Adrenal gland (tissue), 12 donors: ENCODE measurements around the gene PPTC7. TPM values are rescaled to one million over a fixed set of nuclear protein-coding genes. Genes with fewer than 3 reads are reported as not detected.
"Not testable (repeated sequence)": the region's sequence is repeated elsewhere in the genome, so short reads cannot be mapped to it uniquely, and the experiment has no call there.

ENCODE experiments used
- DNase-seq, 7 donors: peaks; one replicate each; pipeline ENCODE4 v3.0.0-alpha.2; 2019 to 2020
- H3K27ac ChIP-seq, 5 donors: fragments of 200-600 bp; sonication (generic) in 4 of 5; 1 replicate in 3 of 5; 2 replicates in 2 of 5; pipeline versions ENCODE4 v1.5.1 to v1.8.0; 2016 to 2020; ENCODE audit warnings: mild to moderate bottlenecking in 1 of 5
- H3K27me3 ChIP-seq: fragments of 200-600 bp; 2 replicates; pipeline ENCODE4 v1.8.0; 2021
- H3K36me3 ChIP-seq, 2 donors: fragments of 200-600 bp; replicated peaks in 1 of 2; 1 replicate in 1 of 2; 2 replicates in 1 of 2; pipeline versions ENCODE4 v1.5.1 to v1.8.0; 2018 to 2022
- H3K4me1 ChIP-seq, 2 donors: fragments of 200-600 bp; replicated peaks in 1 of 2; 1 replicate in 1 of 2; 2 replicates in 1 of 2; pipeline versions ENCODE4 v1.5.1 to v1.8.0; 2018 to 2021
- H3K4me3 ChIP-seq, 4 donors: fragments of 200-600 bp; sonication (generic) in 3 of 4; one replicate each; pipeline ENCODE4 v1.5.1; 2016 to 2018
- H3K9me3 ChIP-seq, 3 donors: fragments of 200-600 bp; sonication (generic) in 1 of 3; replicated peaks in 1 of 3; 1 replicate in 2 of 3; 2 replicates in 1 of 3; pipeline versions ENCODE4 v1.5.1 to v1.8.0; 2016 to 2021
- POLR2A ChIP-seq, 2 donors: fragments of 450-650 bp; IDR thresholded peaks; one replicate each; pipeline ENCODE4 v1.6.1; 2017; ENCODE audit warnings: antibody characterized with exemption in 2 of 2, mild to moderate bottlenecking in 2 of 2, moderate library complexity in 1 of 2
- WGBS, 4 donors: extraction: QIAGEN DNeasy Blood & Tissue Kit in 2 of 4; methylation state at CpG; one replicate each; pipeline versions ENCODE4 v1.1.5 to v1.1.7; 2013 to 2017; 5-methylcytosine and 5-hydroxymethylcytosine counted together
- intact Hi-C, 2 donors: fragments of 100-400 bp; cut with DNase I; formaldehyde crosslinking; loops; one replicate each; pipeline versions ENCODE4 v1.14.1 to v1.15.0; 2022 to 2023
- polyA plus RNA-seq, 3 donors: library from polyadenylated mRNA; stranded (reverse); fragments of 200-250 nt in 2 of 3; fragments of 350-450 nt in 1 of 3; fragmentation: Illumina TruSeq in 1 of 3; extraction: RNeasy Lipid Tissue Mini Kit (QIAGEN cat#74804) in 1 of 3; gene quantifications; one replicate each; pipeline ENCODE4 v1.2.3, GENCODE V29; 2013 to 2014
- total RNA-seq, 9 donors: library from RNA; depleted of rRNA in 4 of 9; stranded (reverse); fragments of >200 nt in 4 of 9; fragments of 120-200 nt in 1 of 9; fragmentation: NEBNext Ultra II Directional in 1 of 9; extraction: Animal tissue kit (Norgen Biotek cat#: 25700) in 1 of 9; gene quantifications; one replicate each; pipeline versions ENCODE4 v1.1.0 to v1.2.4, GENCODE V29; 2013 to 2023
- TF ChIP-seq, protein P1 (sequence below), 6 experiments: fragments of 450-650 bp in 4 of 6; fragments of 200-600 bp in 2 of 6; sonication (generic) in 1 of 6; IDR thresholded peaks; 1 replicate in 5 of 6; 2 replicates in 1 of 6; pipeline versions ENCODE4 v1.5.1 to v1.8.0; 2016 to 2021; ENCODE audit warnings: antibody characterized with exemption in 6 of 6, mild to moderate bottlenecking in 2 of 6, moderate library complexity in 1 of 6
- donor health status: healthy with polysubstance abuse.
- donor health status: Bipolar disorder and iron deficiency.
- donor health status: DM: yes; HTN: yes; CAD: no.
- donor health status: DM: no; HTN: no; CAD: no.
- donor health status: DM: no; HTN: no; CAD: no.
- donor health status: DM: yes; HTN: yes; CAD: no.

Gene PPTC7
- total and polyA plus RNA-seq, 12 donors = 7.1 to 43.4 (median 20.1) TPM

DNA sequence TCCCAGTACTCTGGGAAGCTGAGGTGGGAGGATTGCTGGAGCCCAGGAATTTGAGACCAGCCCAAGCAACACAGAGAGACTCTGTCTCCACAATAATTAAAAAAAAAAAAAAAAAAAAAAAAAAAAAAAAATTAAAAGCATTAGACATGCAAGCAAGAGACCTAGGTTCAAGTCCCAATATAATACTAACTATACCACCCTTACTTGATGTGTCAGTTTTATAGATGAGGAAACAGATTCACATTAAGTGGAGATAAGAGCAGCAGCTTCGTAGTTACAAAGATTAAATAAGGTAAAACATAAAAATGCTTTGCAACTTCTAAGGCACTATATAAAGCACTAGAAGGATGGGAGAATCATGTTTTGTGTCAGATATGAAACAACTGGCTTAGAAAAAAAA, 9.1 kb downstream of the PPTC7 start:
- no peak for DNase-seq
- WGBS, 4 donors = 27 to 44% (median 36%) methylated on average over 1 of the region's 1 CpG
- H3K27ac ChIP-seq = peak overlapping the region in 2 of 5 donors; percentile 52 to 61
- H3K36me3 ChIP-seq = no peaks in the 10 kb centered on the region
- intact Hi-C loops = no loop called here
- TF ChIP-seq POLR2A (IDR thresholded peaks at IDR 0.05) = no peak
- TF ChIP-seq, protein P1, sequence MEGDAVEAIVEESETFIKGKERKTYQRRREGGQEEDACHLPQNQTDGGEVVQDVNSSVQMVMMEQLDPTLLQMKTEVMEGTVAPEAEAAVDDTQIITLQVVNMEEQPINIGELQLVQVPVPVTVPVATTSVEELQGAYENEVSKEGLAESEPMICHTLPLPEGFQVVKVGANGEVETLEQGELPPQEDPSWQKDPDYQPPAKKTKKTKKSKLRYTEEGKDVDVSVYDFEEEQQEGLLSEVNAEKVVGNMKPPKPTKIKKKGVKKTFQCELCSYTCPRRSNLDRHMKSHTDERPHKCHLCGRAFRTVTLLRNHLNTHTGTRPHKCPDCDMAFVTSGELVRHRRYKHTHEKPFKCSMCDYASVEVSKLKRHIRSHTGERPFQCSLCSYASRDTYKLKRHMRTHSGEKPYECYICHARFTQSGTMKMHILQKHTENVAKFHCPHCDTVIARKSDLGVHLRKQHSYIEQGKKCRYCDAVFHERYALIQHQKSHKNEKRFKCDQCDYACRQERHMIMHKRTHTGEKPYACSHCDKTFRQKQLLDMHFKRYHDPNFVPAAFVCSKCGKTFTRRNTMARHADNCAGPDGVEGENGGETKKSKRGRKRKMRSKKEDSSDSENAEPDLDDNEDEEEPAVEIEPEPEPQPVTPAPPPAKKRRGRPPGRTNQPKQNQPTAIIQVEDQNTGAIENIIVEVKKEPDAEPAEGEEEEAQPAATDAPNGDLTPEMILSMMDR (IDR thresholded peaks at IDR 0.05) = no peak
- peaks cover 0 to 3% (median 0%) of the 10 kb centered on the region in 3 donors for H3K9me3 ChIP-seq
- H3K27me3 ChIP-seq = no peaks in the 10 kb centered on the region
- H3K4me3 ChIP-seq = no peak overlapping the region
- peaks cover 37 to 55% of the 10 kb centered on the region in 2 donors for H3K4me1 ChIP-seq

DNA sequence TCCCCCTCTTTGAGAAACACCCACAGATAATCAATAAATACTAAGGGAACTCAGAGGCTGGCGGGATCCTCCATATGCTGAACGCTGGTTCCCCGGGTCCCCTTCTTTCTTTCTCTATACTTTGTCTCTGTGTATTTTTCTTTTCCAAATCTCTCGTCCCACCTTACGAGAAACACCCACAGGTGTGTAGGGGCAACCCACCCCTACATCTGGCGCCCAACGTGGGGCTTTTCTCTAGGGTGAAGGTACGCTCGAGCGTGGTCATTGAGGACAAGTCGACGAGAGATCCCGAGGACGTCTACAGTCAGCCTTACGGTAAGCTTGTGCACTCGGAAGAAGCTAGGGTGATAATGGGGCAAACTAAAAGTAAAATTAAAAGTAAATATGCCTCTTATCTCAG, 12.3 kb downstream of the PPTC7 start:
- H3K27ac ChIP-seq, H3K9me3 ChIP-seq, intact Hi-C loops, H3K27me3 ChIP-seq, DNase-seq, H3K36me3 ChIP-seq, H3K4me3 ChIP-seq: not testable (repeated sequence)
- peaks cover 25 to 40% of the 10 kb centered on the region in 2 donors for H3K4me1 ChIP-seq
- 96 to 99% (median 97%) methylated on average over 15 to 16 of the region's 16 CpGs for WGBS, 4 donors

DNA sequence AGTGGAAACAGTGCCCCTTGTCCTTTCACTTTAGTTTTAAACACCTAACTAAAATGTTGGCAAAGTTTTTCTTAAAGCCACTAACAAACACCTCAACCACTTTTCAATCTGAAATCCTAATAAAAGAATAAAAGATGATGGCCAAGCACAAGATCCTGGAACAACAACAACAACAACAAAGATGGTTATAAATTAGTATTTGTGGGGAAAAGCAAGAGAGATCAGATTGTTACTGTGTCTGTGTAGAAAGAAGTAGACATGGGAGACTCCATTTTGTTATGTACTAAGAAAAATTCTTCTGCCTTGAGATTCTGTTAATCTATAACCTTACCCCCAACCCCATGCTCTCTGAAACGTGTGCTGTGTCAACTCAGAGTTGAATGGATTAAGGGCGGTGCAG, 13.3 kb downstream of the PPTC7 start:
- H3K9me3 ChIP-seq, DNase-seq, H3K27ac ChIP-seq, H3K36me3 ChIP-seq, H3K27me3 ChIP-seq, H3K4me3 ChIP-seq, intact Hi-C loops: not testable (repeated sequence)
- peaks cover 27 to 40% of the 10 kb centered on the region in 2 donors for H3K4me1 ChIP-seq
- WGBS, 4 donors = 43 to 100% methylated on average over 1 of the region's 2 CpGs; no CpG with 5 or more reads in 2 of the 4 donors

DNA sequence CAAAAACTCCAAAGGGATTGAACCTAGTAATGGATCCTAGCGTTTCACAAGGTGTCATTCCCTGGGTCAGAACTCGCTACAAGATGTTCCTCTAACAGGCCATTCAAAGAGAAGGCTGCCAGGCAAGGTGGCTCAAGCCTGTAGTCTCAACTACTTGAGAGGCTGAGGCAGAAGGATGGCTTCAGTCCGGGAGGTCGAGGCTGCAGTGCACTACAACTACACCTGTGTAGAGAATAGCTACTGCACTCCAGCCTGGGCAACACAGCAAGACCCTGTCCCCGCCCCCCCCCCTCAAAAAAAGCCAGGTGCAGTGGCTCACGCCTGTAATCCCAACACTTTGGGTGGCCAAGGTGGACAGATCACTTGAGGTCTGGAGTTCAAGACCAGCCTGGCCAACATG, 14.4 kb downstream of the PPTC7 start:
- peaks cover 0 to 3% (median 0%) of the 10 kb centered on the region in 3 donors for H3K9me3 ChIP-seq
- H3K4me1 ChIP-seq = peaks cover 29 to 40% of the 10 kb centered on the region in 2 donors
- H3K36me3 ChIP-seq = no peaks in the 10 kb centered on the region
- intact Hi-C loops = no loop called here
- H3K4me3 ChIP-seq = no peak overlapping the region
- peak in 1 of 7 donors; percentile 48 for DNase-seq
- 94 to 97% (median 95%) methylated on average over 5 to 6 of the region's 6 CpGs for WGBS, 4 donors
- TF ChIP-seq, protein P1 (IDR thresholded peaks at IDR 0.05) = no peak
- TF ChIP-seq POLR2A (IDR thresholded peaks at IDR 0.05) = no peak
- no peak overlapping the region for H3K27ac ChIP-seq
- no peaks in the 10 kb centered on the region for H3K27me3 ChIP-seq

DNA sequence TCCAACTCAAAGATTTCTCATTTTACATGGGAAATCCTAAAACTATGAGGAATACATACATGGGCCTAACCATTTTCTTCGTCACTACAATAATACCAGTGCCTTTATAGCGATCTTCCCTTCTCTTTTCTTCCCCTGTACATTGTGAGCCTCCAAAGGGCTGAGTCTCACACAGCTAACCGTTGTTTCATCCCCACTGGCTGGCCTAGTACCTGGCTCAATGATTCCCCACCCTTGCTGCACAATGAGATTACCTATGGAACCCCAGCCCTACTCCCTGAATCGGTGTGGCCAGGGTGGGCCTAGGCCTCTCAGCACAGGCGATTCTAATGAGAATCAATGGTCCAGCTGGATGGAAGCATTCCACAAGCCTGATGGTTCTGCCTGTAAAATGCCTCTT, 16.1 kb downstream of the PPTC7 start:
- no peak for DNase-seq
- Histone ChIP-seq H3K27me3 (no peaks in the 10 kb centered on the region), H3K4me3 (no peak overlapping the region), H3K4me1 (peaks cover 44 to 53% of the 10 kb centered on the region in 2 donors), H3K27ac (no peak overlapping the region), H3K9me3 (peaks cover 0 to 3% (median 0%) of the 10 kb centered on the region in 3 donors), H3K36me3 (no peaks in the 10 kb centered on the region)
- 93 to 97% (median 94%) methylated on average over 5 of the region's 5 CpGs for WGBS, 4 donors
- intact Hi-C loops = no loop called here
- TF ChIP-seq, protein P1 (IDR thresholded peaks at IDR 0.05) = no peak
- no peak for TF ChIP-seq POLR2A (IDR thresholded peaks at IDR 0.05)
